Esophagus squamous epithelium (tissue), 5 donors: ENCODE data around the gene DLG2. TPM values are rescaled to one million over a fixed set of nuclear protein-coding genes. Genes with fewer than 3 reads are reported as not detected.
"Not testable (repeated sequence)": the region's sequence is repeated elsewhere in the genome, so short reads cannot be mapped to it uniquely, and the experiment has no call there.

Experiments
- DNase-seq: peaks from one replicate; lab custom pipeline; 2025; lab: John Stamatoyannopoulos, UW
- H3K27ac ChIP-seq, 4 donors: fragments of 200-600 bp; sonication (generic); one replicate each; pipeline ENCODE4 v1.5.1; 2016 to 2019; ENCODE audit warnings: mild to moderate bottlenecking in 1 of 4
- H3K27me3 ChIP-seq, 4 donors: fragments of 200-600 bp; sonication (generic); 1 replicate in 3 of 4; 2 replicates in 1 of 4; pipeline versions ENCODE4 v1.5.1 to v1.6.0; 2017 to 2021; ENCODE audit warnings: antibody characterized with exemption in 1 of 4
- H3K36me3 ChIP-seq, 3 donors: fragments of 200-600 bp; sonication (generic); one replicate each; pipeline ENCODE4 v1.5.1; 2016 to 2019
- H3K4me1 ChIP-seq, 3 donors: fragments of 200-600 bp; sonication (generic); one replicate each; pipeline ENCODE4 v1.5.1; 2017 to 2019
- H3K4me3 ChIP-seq, 4 donors: fragments of 200-600 bp; sonication (generic); 1 replicate in 3 of 4; 2 replicates in 1 of 4; pipeline ENCODE4 v1.5.1; 2016 to 2019; ENCODE audit warnings: mild to moderate bottlenecking in 2 of 4, moderate library complexity in 1 of 4
- H3K9me3 ChIP-seq, 3 donors: fragments of 200-600 bp; sonication (generic); one replicate each; pipeline ENCODE4 v1.5.1; 2016 to 2019
- POLR2A ChIP-seq, 4 donors: fragments of 450-650 bp; IDR thresholded peaks; one replicate each; pipeline ENCODE4 v1.6.1; 2017; ENCODE audit warnings: antibody characterized with exemption in 4 of 4, mild to moderate bottlenecking in 4 of 4, moderate library complexity in 3 of 4
- WGBS, 2 donors: methylation state at CpG; one replicate each; pipeline ENCODE4 v1.1.5; 2018; 5-methylcytosine and 5-hydroxymethylcytosine counted together
- intact Hi-C: fragments of 100-400 bp; cut with DNase I; formaldehyde crosslinking; loops from one replicate; pipeline ENCODE4 v1.15.0; 2022
- total RNA-seq, 4 donors: library from RNA; depleted of rRNA; stranded (reverse); fragments of >200 nt; gene quantifications; one replicate each; pipeline ENCODE4 v1.1.0, GENCODE V29; 2016
- TF ChIP-seq, protein P1 (sequence below), 6 experiments: fragments of 450-650 bp in 4 of 6; fragments of 200-600 bp in 2 of 6; sonication (generic) in 2 of 6; IDR thresholded peaks; one replicate each; pipeline ENCODE4 v1.5.1; 2016 to 2019; ENCODE audit warnings: antibody characterized with exemption in 6 of 6, mild to moderate bottlenecking in 4 of 6, moderate library complexity in 4 of 6
- donor health status: DM: yes; HTN: yes; CAD: no.

The DLG2 gene
- total RNA-seq, 4 donors from 2014 or later: 2.9 to 27.7 (median 12.6) TPM

GRCh38 chr11:84795698-84796097, 831.4 kb downstream of the DLG2 start:
- Histone ChIP-seq H3K27ac (no peak overlapping the region), H3K4me3 (no peak overlapping the region), H3K27me3 (no peaks in the 10 kb centered on the region), H3K4me1 (no peaks in the 10 kb centered on the region), H3K9me3 (peaks cover 0 to 11% (median 0%) of the 10 kb centered on the region in 3 donors), H3K36me3 (no peaks in the 10 kb centered on the region)
- DNase-seq: no peak
- intact Hi-C loops: no loop called here
- 60 to 68% methylated on average over 1 to 5 of the region's 8 CpGs for WGBS, 2 donors
- TF ChIP-seq POLR2A (IDR thresholded peaks at IDR 0.05): no peak
- TF ChIP-seq, protein P1, sequence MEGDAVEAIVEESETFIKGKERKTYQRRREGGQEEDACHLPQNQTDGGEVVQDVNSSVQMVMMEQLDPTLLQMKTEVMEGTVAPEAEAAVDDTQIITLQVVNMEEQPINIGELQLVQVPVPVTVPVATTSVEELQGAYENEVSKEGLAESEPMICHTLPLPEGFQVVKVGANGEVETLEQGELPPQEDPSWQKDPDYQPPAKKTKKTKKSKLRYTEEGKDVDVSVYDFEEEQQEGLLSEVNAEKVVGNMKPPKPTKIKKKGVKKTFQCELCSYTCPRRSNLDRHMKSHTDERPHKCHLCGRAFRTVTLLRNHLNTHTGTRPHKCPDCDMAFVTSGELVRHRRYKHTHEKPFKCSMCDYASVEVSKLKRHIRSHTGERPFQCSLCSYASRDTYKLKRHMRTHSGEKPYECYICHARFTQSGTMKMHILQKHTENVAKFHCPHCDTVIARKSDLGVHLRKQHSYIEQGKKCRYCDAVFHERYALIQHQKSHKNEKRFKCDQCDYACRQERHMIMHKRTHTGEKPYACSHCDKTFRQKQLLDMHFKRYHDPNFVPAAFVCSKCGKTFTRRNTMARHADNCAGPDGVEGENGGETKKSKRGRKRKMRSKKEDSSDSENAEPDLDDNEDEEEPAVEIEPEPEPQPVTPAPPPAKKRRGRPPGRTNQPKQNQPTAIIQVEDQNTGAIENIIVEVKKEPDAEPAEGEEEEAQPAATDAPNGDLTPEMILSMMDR (IDR thresholded peaks at IDR 0.05): no peak

DNA sequence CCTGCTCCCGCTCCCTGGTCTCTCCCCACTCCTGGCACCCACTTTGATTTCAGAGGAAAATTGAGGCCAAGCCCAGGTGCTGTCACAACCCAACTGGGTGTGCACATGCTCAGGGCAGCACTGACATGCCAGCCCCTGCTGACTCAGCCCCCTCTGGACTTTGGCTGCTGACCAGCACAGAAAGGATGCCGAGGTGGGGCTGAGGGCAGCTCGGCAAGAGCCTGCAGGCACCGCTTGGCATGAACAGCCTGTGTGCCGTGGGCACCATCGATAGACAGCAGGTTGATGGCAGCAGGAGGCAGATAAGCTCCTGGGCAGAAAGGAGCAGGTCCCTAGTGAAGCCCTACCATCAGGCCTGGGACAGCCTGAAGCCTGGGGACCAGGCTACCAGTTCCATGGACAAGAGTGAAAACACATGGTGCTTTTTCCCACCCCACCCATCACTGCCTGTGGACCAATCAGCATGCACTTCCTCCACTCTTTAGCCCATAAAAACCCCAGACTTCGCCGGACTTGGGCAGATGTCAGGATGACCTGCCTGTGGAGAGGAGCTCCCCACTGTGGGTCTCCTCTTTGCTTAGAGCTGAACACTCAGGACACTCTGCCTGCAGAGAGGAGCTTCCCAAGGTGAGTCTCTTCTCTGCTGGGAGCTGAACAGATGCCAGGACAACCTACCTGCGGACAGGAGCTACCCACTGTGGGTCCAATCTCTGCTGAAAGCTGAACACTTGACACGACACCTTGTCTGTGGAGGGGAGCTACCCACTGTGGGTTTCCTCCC, 832.3 kb downstream of the DLG2 start:
- H3K27me3 ChIP-seq: no peaks in the 10 kb centered on the region
- intact Hi-C loops: no loop called here
- 63 to 64% methylated on average over 2 of the region's 10 CpGs for WGBS, 2 donors

GRCh38 chr11:84793318-84793717, 833.8 kb downstream of the DLG2 start:
- DNase-seq: no peak
- no peak overlapping the region for H3K27ac ChIP-seq
- H3K4me3 ChIP-seq: no peak overlapping the region
- peaks cover 0 to 7% (median 0%) of the 10 kb centered on the region in 3 donors for H3K9me3 ChIP-seq
- no peaks in the 10 kb centered on the region for H3K4me1 ChIP-seq
- no peak for TF ChIP-seq POLR2A (IDR thresholded peaks at IDR 0.05)
- TF ChIP-seq, protein P1 (IDR thresholded peaks at IDR 0.05): no peak
- WGBS, 2 donors: 70 to 71% methylated on average over 2 of the region's 2 CpGs
- no peaks in the 10 kb centered on the region for H3K27me3 ChIP-seq
- intact Hi-C loops: no loop called here
- H3K36me3 ChIP-seq: no peaks in the 10 kb centered on the region

More for the DNA sequence above, 832.3 kb downstream of the DLG2 start:
- Histone ChIP-seq H3K9me3 (peaks cover 0 to 11% (median 0%) of the 10 kb centered on the region in 3 donors), H3K36me3 (no peaks in the 10 kb centered on the region), H3K4me3 (no peak overlapping the region), H3K27ac (no peak overlapping the region), H3K4me1 (no peaks in the 10 kb centered on the region)
- DNase-seq: no peak
- no peak for TF ChIP-seq POLR2A (IDR thresholded peaks at IDR 0.05)
- TF ChIP-seq, protein P1 (IDR thresholded peaks at IDR 0.05): no peak

GRCh38 chr11:84790849-84791427, 836.2 kb downstream of the DLG2 start:
- Histone ChIP-seq H3K9me3 (peaks cover 0 to 7% (median 0%) of the 10 kb centered on the region in 3 donors), H3K4me3 (no peak overlapping the region), H3K4me1 (no peaks in the 10 kb centered on the region), H3K36me3 (no peaks in the 10 kb centered on the region), H3K27ac (no peak overlapping the region), H3K27me3 (no peaks in the 10 kb centered on the region)
- intact Hi-C loops: no loop called here
- 69 to 75% methylated on average over 3 to 4 of the region's 4 CpGs for WGBS, 2 donors
- DNase-seq: no peak
- TF ChIP-seq POLR2A (IDR thresholded peaks at IDR 0.05): no peak
- TF ChIP-seq, protein P1 (IDR thresholded peaks at IDR 0.05): no peak

DNA sequence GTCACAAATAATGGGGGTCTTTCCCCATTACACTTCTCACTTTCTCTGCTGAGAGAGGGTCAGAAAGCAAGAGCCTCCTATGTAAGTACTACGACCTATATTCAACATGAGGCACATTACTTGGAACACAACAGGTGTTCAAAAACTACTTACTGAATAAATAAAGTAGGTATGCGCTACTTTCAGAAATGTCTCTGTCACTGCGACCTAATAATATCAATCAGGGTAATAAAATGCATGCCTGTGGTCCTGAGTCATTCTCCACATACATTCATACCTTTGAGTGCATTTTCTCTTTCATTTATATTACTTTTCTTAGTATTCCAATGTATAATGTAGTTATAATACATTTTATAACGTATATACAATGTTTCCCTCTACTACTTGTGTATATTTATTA, 838.9 kb downstream of the DLG2 start:
- Histone ChIP-seq H3K9me3 (no peaks in the 10 kb centered on the region), H3K4me3 (no peak overlapping the region), H3K4me1 (no peaks in the 10 kb centered on the region), H3K36me3 (no peaks in the 10 kb centered on the region), H3K27me3 (no peaks in the 10 kb centered on the region), H3K27ac (no peak overlapping the region)
- DNase-seq: no peak
- 60 to 62% methylated on average over 4 of the region's 4 CpGs for WGBS, 2 donors
- intact Hi-C loops: no loop called here
- TF ChIP-seq POLR2A (IDR thresholded peaks at IDR 0.05): no peak
- TF ChIP-seq, protein P1 (IDR thresholded peaks at IDR 0.05): no peak

DNA sequence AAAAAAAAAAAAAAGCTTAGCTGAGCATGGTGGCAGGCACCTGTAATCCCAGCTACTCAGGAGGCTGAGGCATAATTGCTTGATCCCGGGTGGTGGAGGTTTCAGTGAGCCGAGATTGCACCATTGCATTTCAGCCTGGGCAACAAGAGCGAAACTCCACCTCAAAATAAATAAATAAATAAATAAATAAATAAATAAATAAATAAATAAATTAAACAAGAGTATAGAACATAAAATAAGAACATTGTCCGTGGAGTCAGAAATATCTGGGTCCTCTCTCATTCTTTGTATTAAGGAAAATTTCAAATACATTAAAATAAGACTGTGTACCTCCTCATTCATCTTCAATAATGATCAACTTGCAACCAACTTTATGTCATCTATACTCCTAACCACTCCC, 843.0 kb downstream of the DLG2 start:
- WGBS, 2 donors: 86 to 93% methylated on average over 4 of the region's 4 CpGs
- H3K4me1 ChIP-seq, H3K4me3 ChIP-seq, H3K27ac ChIP-seq, DNase-seq, H3K9me3 ChIP-seq, H3K27me3 ChIP-seq, H3K36me3 ChIP-seq, intact Hi-C loops: not testable (repeated sequence)
